HUDEP-2 (cell line): ENCODE results near the gene CD180.
A peak's percentile ranks its signal among the peaks of the same experiment; 100 is the strongest.

ENCODE experiments used
- DNase-seq, 76 experiments: peaks; one replicate each; lab custom pipeline; 2025; ENCODE audit not compliant: unreplicated experiment in 76 of 76; lab: John Stamatoyannopoulos, UW

Gene CD180

GRCh38 chr5:67196537-67197059 lies at the start of gene CD180:
Gene CD180 (minus strand): TSS chr5:67196799. CDS start chr5:67196641, 158 bp downstream.
- DNase-seq, result no peak

- DNase-seq, result peak in 20 of 76 experiments; percentile 6 to 51 (median 20)
Observed at GRCh38 chr5:67246108-67246507, 49.5 kb upstream of the CD180 start.

GRCh38 chr5:67245259-67245846 lies 48.8 kb upstream of the CD180 start:
- DNase-seq, result no peak

- DNase-seq, result no peak
Observed at GRCh38 chr5:67244345-67244793, 47.8 kb upstream of the CD180 start.

DNA sequence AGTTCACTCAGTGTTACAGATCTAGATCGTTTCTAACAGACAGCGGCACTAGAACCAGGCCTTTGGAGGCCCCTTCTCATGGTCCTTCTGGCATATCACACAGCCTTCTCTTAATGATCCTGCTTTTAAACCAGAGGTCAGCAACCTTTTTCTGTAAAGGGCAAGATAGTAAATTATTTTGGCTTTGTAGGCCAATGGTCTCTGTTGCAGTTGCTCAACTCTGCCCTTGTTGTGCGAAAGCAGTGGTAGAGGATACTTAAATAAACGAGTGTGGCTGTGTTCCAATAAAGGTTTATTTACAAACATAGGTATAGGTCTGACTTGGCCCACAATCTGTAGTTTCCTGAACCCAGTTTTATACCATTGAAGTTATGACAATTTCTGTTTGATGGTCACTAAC lies 47.3 kb upstream of the CD180 start:
- DNase-seq, result no peak

DNA sequence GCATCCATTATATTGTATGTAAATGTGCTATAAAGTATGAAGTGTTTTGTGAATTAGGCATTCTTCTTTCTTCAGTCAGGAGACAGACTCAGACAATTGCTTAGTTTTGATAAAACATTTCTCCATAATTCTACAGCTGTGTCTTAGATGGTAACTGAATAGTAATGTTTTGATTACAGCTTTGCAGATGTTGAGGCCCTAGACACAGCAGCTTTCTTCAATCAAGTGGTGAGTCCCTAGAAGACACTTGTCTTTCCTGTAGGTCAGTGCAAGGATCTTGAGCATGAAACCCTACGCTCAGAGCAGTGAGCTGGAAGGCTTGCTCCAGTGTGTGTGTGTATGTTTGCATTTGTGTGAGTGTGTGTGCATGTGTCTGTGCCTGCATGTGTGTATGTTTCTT lies 46.8 kb upstream of the CD180 start:
- no peak for DNase-seq

GRCh38 chr5:67241326-67241725 lies 44.7 kb upstream of the CD180 start:
- DNase-seq, result no peak

DNA sequence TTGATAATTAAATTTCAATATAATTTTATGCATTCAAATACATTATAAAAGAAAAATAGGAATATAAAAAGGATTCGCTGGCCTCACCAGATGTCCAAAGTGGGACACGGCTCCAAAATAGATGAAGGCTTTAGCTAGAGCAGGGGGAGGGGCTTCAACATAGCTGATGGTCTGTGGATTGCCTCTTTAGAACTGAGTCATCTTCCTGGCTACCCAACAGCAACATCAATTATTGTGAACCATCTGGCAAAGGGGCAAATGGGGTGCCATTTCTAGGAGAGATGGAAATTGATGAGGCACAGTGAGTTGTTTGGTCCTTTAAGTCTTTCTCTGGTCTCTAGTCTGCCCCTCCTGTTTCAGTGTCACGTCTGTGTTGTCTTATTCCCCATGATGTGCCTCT lies 44.2 kb upstream of the CD180 start:
- DNase-seq, result no peak

GRCh38 chr5:67240065-67240464 lies 43.5 kb upstream of the CD180 start:
- DNase-seq, result no peak

DNA sequence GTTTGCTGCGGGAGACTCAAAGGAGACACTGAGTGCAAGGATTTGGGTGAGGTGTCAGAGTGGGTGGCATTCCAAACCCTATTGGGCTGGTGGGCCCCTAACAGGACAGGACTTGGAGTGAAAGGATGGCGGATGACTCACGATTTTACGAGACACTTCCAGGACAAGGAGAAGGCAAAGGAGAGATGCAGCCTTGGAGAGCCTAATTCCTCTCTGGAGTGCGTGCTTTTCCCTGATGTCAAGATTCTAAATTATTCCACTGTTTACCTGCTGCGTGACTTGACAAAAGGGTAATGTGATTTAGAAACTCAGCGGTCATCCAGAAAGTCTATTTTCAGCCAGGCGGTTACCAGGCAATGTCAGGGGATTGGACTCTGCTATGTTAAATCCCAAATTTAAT lies 41.6 kb upstream of the CD180 start:
- no peak for DNase-seq

- DNase-seq, result no peak
Observed at GRCh38 chr5:67235399-67236110, 39.0 kb upstream of the CD180 start.

DNA sequence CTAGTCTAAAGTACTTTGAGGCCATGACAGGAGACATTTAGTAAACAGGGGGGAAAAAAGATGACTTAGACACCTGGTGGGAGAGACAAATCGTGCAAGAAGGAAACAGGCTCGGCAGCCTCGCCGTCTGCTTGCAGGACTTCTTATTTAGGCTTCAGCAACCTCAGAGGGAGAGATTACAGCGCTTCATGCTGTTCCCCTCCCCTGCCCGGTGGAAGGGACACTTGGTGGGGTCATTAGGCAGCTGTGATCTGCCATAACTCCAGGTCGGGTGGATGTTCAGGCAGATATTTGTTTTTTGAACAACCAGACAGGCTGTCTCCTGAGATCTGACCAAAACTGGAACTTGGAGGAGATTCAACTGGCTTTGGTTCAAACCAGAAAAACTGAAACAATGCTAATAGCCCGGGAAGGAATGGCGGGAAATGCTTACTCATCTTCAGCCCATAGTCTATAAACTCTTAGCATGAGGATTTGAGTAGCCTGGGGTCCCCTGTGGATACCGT lies 38.1 kb upstream of the CD180 start:
- DNase-seq, result peak in 13 of 76 experiments; percentile 3 to 39 (median 24)

- DNase-seq, result no peak
Observed at GRCh38 chr5:67233075-67233474, 36.5 kb upstream of the CD180 start.

- no peak for DNase-seq
Observed at GRCh38 chr5:67223211-67223610, 26.6 kb upstream of the CD180 start.

GRCh38 chr5:67222243-67223025 lies 25.8 kb upstream of the CD180 start:
- no peak for DNase-seq

DNA sequence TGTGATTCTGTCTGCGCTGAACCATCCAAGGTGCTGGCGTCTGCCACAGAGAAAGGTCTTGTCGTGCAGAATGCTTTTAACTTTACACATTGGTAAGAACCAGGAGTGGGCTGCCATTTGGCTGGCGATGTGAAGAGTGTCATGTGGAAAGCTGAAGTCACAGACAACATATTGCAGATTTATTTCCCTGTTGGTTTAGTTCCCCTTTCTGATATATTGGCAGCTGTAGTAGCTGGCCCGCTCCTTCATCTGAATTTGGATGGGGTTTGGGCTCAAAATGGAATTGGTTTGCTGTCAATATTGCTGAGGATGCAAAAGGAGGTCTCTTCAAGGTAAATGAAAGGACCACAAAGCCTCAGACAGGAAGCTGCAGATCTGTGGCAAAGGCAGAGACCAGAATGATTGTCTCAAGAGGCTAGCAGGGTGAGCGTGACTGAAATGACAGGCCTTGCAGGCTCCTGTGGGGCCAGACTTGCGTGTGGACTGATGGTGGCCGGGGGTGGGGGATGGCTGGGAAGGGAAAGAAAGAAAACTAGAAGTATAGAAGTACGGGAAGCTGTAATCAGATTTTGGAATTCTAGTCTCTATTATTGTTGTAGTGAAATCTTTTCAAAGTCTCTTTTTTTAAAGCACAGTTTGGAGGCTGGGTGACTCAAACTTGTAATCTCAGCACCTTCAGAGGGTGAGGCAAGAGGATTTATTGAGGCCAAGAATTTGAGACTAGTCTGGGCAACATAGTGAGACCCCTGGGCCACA lies 25.1 kb upstream of the CD180 start:
- no peak for DNase-seq

DNA sequence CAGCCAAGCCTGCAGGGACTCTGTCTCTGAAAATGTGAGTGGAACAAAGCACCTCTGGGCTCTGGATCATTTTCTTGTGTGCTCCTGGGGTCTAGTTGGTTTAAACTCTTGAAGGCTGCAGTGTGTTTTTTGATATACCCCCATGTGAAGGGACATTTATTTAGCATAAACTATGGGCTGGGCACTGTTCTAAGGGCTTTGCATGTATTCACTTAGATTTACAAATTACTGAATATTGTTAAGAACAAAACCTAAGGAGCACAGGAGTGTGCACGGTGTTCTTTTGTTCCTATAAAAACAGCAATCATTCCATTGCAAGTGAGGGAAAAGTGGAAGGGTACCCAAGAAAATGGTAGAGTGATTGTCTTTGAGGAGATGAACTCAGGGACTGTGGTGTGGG lies 20.0 kb upstream of the CD180 start:
- no peak for DNase-seq

GRCh38 chr5:67215519-67216471 lies 19.2 kb upstream of the CD180 start:
- peak in 33 of 76 experiments; percentile 3 to 54 (median 12) for DNase-seq

DNA sequence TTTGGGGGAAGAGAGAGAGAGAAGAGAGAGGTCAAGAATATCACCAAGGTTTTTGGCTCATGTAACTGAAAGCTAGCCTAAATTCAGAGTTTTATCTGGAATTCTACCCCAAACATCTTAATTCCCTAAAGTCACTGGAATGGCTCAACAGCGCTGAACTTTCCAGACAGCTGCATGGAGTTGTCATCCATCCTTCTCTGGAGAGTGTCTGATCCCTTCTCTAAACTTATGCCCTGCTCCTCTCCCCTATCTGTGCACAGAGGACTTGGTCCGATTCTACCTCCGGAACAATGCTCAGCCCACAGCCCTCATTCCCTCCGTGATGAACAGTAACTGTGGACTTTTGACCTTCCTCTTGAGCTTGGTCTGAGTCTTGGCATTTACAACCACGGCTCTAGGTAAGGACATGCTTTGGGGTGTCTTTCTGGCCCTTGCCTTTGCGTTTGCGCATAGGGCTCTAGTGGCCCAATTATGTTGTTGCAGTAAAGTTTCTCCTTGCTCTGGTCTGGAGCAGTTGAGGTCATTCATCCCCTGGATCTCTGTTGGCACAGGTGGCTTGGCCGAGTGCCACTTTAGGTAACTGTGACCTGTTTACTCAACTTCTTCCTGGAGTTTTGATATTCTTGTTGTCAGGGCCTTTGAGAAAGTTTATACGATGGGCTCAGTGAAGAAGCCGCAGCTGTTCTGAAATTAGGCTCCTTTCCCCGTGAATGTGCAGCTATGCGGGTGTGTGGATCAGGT lies 18.3 kb upstream of the CD180 start:
- DNase-seq, result no peak
